K562 (cell line): ENCODE data around the gene DUS1L. TPM values are rescaled to one million over a fixed set of nuclear protein-coding genes. Genes with fewer than 3 reads are reported as not detected.

Experiments
- ATF2 ChIP-seq: sonication (generic); formaldehyde crosslinking; IDR thresholded peaks from 2 replicates; pipeline ENCODE4 v1.8.1; 2022; ENCODE audit warnings: missing genetic modification reagents
- BRCA1 ChIP-seq, 2 experiments: fragments of 450-650 bp in 1 of 2; sonication (generic) in 1 of 2; formaldehyde crosslinking in 1 of 2; IDR thresholded peaks; 2 replicates each; pipeline versions ENCODE4 v1.5.0 to v1.6.1; 2017 to 2020; ENCODE audit warnings: mild to moderate bottlenecking in 1 of 2, missing genetic modification reagents in 1 of 2
- BRD9 ChIP-seq: fragments of 450-650 bp; IDR thresholded peaks from 2 replicates; pipeline ENCODE4 v1.6.1; 2018; ENCODE audit warnings: low read depth; ENCODE audit not compliant: partially characterized antibody
- CBX8 ChIP-seq: fragments of 200-600 bp; sonication (generic); IDR thresholded peaks from 2 replicates; pipeline ENCODE4 v1.6.1; 2012; ENCODE audit warnings: borderline replicate concordance, mixed run types, low read depth, mild to moderate bottlenecking, moderate library complexity, mixed read lengths, low read length, control low read depth, inconsistent platforms; ENCODE audit not compliant: poor library complexity, severe bottlenecking; ENCODE audit errors: extremely low read depth
- CHD4 ChIP-seq: fragments of 200-600 bp; sonication (generic); IDR thresholded peaks from 3 replicates; pipeline ENCODE4 v1.6.1; 2012; ENCODE audit warnings: low read depth, mild to moderate bottlenecking, mixed read lengths, low read length, inconsistent platforms; ENCODE audit not compliant: insufficient read depth, insufficient replicate concordance, poor library complexity, severe bottlenecking
- GTF2F1 ChIP-seq: IDR thresholded peaks from 2 replicates; pipeline ENCODE4 v1.6.1; 2011; ENCODE audit warnings: low read depth, low read length, improper control_type of control experiment
- HDAC8 ChIP-seq: fragments of 450-650 bp; IDR thresholded peaks from 2 replicates; pipeline ENCODE4 v1.6.1; 2016; ENCODE audit warnings: mild to moderate bottlenecking, missing genetic modification characterization, moderate library complexity, missing compliant biosample characterization
- LCOR ChIP-seq: sonication (generic); formaldehyde crosslinking; IDR thresholded peaks from 2 replicates; pipeline ENCODE4 v1.8.0; 2022; ENCODE audit warnings: mild to moderate bottlenecking, missing genetic modification reagents
- TAF9B ChIP-seq: fragments of 450-650 bp; IDR thresholded peaks from 2 replicates; pipeline ENCODE4 v1.6.1; 2018; ENCODE audit warnings: mild to moderate bottlenecking; ENCODE audit not compliant: partially characterized antibody
- TARDBP ChIP-seq: fragments of 450-650 bp; IDR thresholded peaks from 2 replicates; pipeline ENCODE4 v1.6.1; 2016
- ZNF217 ChIP-seq: sonication (generic); formaldehyde crosslinking; IDR thresholded peaks from 2 replicates; pipeline ENCODE4 v1.8.0; 2022; ENCODE audit warnings: mild to moderate bottlenecking, missing genetic modification reagents
- ZNF407 ChIP-seq: fragments of 450-650 bp; IDR thresholded peaks from 2 replicates; pipeline ENCODE4 v1.6.1; 2016; ENCODE audit warnings: low read depth
- ZNF518B ChIP-seq: fragments of 250-450 bp; sonication (Bioruptor Pico); IDR thresholded peaks from 2 replicates; pipeline ENCODE4 v1.5.0; 2021; ENCODE audit warnings: mild to moderate bottlenecking, moderate library complexity
- polyA plus RNA-seq, 8 experiments: library from polyadenylated mRNA; depleted of rRNA in 4 of 8; stranded (reverse) in 5 of 8; unstranded in 3 of 8; fragments of >200 nt; fragmentation: Nextera tagmentation in 2 of 8; fragmentation: Illumina TruSeq in 1 of 8; extraction: Ambion mirVana in 2 of 8; extraction: Trizol in 1 of 8; gene quantifications; 2 replicates each; pipeline versions ENCODE4 v1.2.1 to v1.2.3, GENCODE V29; 2011 to 2014; ENCODE audit warnings: inconsistent platforms in 1 of 8, missing spikeins in 1 of 8
- total RNA-seq, 7 experiments: library from RNA; depleted of rRNA in 6 of 7; stranded (reverse); fragments of >200 nt in 6 of 7; fragmentation: Illumina TruSeq in 2 of 7; extraction: Trizol in 2 of 7; gene quantifications; 2 replicates each; pipeline versions ENCODE4 v1.2.1 to v1.2.3, GENCODE V29; 2011 to 2021; ENCODE audit warnings: low replicate concordance in 1 of 7

DUS1L gene
- total and polyA plus RNA-seq, 9 of the 15 experiments (the other 6 are each of a cell fraction or from before 2014, with no cell fraction given) = 7.8 to 210 (median 83.9) TPM

GRCh38 chr17:82037092-82037888 is 28.3 kb downstream of the DUS1L start, which contains the start of gene DCXR (continued):
- no peak for TF ChIP-seq ZNF518B (CRISPR knock-in tag)
- TF ChIP-seq ZNF407 = no peak
- 0 out of 2 replicates have a peak, but pooled peaks have one; percentile 18 for TF ChIP-seq HDAC8 (tag)
- TF ChIP-seq TARDBP = peak; percentile 79; the same call in 1 of the 2 replicates
- no peak for TF ChIP-seq ZNF217
- 0 out of 2 replicates have a peak, but pooled peaks have one; percentile 78 for TF ChIP-seq GTF2F1
- no peak for TF ChIP-seq ATF2 (CRISPR knock-in tag)
- no peak for TF ChIP-seq BRCA1 (IDR thresholded peaks at IDR 0.05)
- no peak for TF ChIP-seq BRCA1 (CRISPR knock-in tag; IDR thresholded peaks at IDR 0.05)
- TF ChIP-seq BRD9 = no peak
- TF ChIP-seq CBX8 = no peak
- no peak for TF ChIP-seq TAF9B
- TF ChIP-seq CHD4 = no peak
- peak; percentile 81; the same call in 1 of the 2 replicates for TF ChIP-seq LCOR
